HG03457 (cell line): ENCODE data around the gene ZNF836.
"Not testable (repeated sequence)": the region's sequence is repeated elsewhere in the genome, so short reads cannot be mapped to it uniquely, and the experiment has no call there.

Experiments
- ATAC-seq: cut with Tn5 transposase; IDR thresholded peaks from one replicate; pipeline ENCODE4 v1.9.1; 2021; ENCODE audit warnings: moderate number of reproducible peaks; ENCODE audit not compliant: unreplicated experiment

The ZNF836 gene

GRCh38 chr19:52171321-52172169, at the start of gene ZNF836:
ZNF836 (minus strand) TSS chr19:52171621; CDS start chr19:52168072, 3,549 bp downstream.
- ATAC-seq = no peak

- no peak for ATAC-seq
Observed at GRCh38 chr19:52221031-52221430, 49.6 kb upstream of the ZNF836 start.

- no peak for ATAC-seq
Observed at GRCh38 chr19:52219611-52220010, 48.2 kb upstream of the ZNF836 start.

GRCh38 chr19:52217576-52217975, 46.2 kb upstream of the ZNF836 start:
- no peak for ATAC-seq

GRCh38 chr19:52216401-52216800, 45.0 kb upstream of the ZNF836 start:
- no peak for ATAC-seq

GRCh38 chr19:52214241-52214640, 42.8 kb upstream of the ZNF836 start:
- no peak for ATAC-seq

GRCh38 chr19:52212572-52213255, 41.3 kb upstream of the ZNF836 start:
- no peak for ATAC-seq

- ATAC-seq = no peak
Observed at GRCh38 chr19:52211926-52212571, 40.6 kb upstream of the ZNF836 start.

GRCh38 chr19:52211203-52211602, 39.8 kb upstream of the ZNF836 start:
- no peak for ATAC-seq

GRCh38 chr19:52206481-52206880, 35.1 kb upstream of the ZNF836 start:
- ATAC-seq = no peak

- ATAC-seq = not testable (repeated sequence)
Observed at GRCh38 chr19:52200755-52201391, 29.5 kb upstream of the ZNF836 start.

- ATAC-seq = no peak
Observed at GRCh38 chr19:52200044-52200443, 28.6 kb upstream of the ZNF836 start.

- ATAC-seq = no peak
Observed at GRCh38 chr19:52198678-52199077, 27.3 kb upstream of the ZNF836 start.

- ATAC-seq = no peak
Observed at GRCh38 chr19:52197964-52198363, 26.5 kb upstream of the ZNF836 start.

GRCh38 chr19:52196256-52196967, 25.0 kb upstream of the ZNF836 start:
- no peak for ATAC-seq

GRCh38 chr19:52191951-52192350, 20.5 kb upstream of the ZNF836 start:
- no peak for ATAC-seq

- ATAC-seq = no peak
Observed at GRCh38 chr19:52191389-52191788, 20.0 kb upstream of the ZNF836 start.

GRCh38 chr19:52190487-52191293, 19.3 kb upstream of the ZNF836 start:
- ATAC-seq = no peak

- ATAC-seq = peak; percentile 84
Observed at GRCh38 chr19:52189735-52190486, 18.5 kb upstream of the ZNF836 start, which contains the start of gene PPP2R1A. PPP2R1A (plus strand) TSS chr19:52190052; CDS start chr19:52190097, 45 bp downstream.
